ENCODE measurements around the gene CCR5.

- TF ChIP-seq POLR2A (IDR thresholded peaks at IDR 0.05): no peak
- TF ChIP-seq, protein P1, sequence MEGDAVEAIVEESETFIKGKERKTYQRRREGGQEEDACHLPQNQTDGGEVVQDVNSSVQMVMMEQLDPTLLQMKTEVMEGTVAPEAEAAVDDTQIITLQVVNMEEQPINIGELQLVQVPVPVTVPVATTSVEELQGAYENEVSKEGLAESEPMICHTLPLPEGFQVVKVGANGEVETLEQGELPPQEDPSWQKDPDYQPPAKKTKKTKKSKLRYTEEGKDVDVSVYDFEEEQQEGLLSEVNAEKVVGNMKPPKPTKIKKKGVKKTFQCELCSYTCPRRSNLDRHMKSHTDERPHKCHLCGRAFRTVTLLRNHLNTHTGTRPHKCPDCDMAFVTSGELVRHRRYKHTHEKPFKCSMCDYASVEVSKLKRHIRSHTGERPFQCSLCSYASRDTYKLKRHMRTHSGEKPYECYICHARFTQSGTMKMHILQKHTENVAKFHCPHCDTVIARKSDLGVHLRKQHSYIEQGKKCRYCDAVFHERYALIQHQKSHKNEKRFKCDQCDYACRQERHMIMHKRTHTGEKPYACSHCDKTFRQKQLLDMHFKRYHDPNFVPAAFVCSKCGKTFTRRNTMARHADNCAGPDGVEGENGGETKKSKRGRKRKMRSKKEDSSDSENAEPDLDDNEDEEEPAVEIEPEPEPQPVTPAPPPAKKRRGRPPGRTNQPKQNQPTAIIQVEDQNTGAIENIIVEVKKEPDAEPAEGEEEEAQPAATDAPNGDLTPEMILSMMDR (IDR thresholded peaks at IDR 0.05): no peak
Observed at GRCh38 chr3:46360907-46361306, 9.8 kb upstream of the CCR5 start.

Measured in transverse colon (tissue), 3 donors.